ACC112 (cell line): ENCODE data around the gene CUEDC2.

Source experiments
- H2AFZ ChIP-seq: fragments of 200-600 bp; sonication (generic); one replicate; pipeline ENCODE4 v1.6.0; 2017; ENCODE audit warnings: antibody characterized with exemption, low read length; ENCODE audit not compliant: unreplicated experiment
- H3K27ac ChIP-seq: fragments of 200-600 bp; sonication (generic); 2 replicates; pipeline ENCODE4 v1.5.1; 2014; ENCODE audit warnings: low read depth, mild to moderate bottlenecking, antibody characterized with exemption, low read length, moderate library complexity
- H3K27me3 ChIP-seq: fragments of 200-600 bp; sonication (generic); 2 replicates; pipeline ENCODE4 v1.6.1; 2014; ENCODE audit warnings: mild to moderate bottlenecking, antibody characterized with exemption, low read length, moderate library complexity, mixed read lengths; ENCODE audit not compliant: insufficient read depth
- H3K36me3 ChIP-seq: fragments of 200-600 bp; sonication (generic); 2 replicates; pipeline ENCODE4 v1.6.1; 2016; ENCODE audit warnings: mild to moderate bottlenecking, antibody characterized with exemption, low read length, moderate library complexity, mixed read lengths; ENCODE audit not compliant: insufficient read depth
- H3K4me1 ChIP-seq: fragments of 200-600 bp; sonication (generic); one replicate; pipeline ENCODE4 v1.6.1; 2016; ENCODE audit warnings: low read length, mixed read lengths; ENCODE audit not compliant: insufficient read depth, unreplicated experiment, control insufficient read depth
- H3K4me3 ChIP-seq: fragments of 200-600 bp; sonication (generic); 2 replicates; pipeline ENCODE4 v1.5.1; 2014; ENCODE audit warnings: mild to moderate bottlenecking, low read depth, low read length
- H3K79me2 ChIP-seq: fragments of 200-600 bp; sonication (generic); one replicate; pipeline ENCODE4 v1.6.0; 2016; ENCODE audit warnings: low read length; ENCODE audit not compliant: control insufficient read depth, unreplicated experiment, insufficient read depth

The CUEDC2 gene

DNA sequence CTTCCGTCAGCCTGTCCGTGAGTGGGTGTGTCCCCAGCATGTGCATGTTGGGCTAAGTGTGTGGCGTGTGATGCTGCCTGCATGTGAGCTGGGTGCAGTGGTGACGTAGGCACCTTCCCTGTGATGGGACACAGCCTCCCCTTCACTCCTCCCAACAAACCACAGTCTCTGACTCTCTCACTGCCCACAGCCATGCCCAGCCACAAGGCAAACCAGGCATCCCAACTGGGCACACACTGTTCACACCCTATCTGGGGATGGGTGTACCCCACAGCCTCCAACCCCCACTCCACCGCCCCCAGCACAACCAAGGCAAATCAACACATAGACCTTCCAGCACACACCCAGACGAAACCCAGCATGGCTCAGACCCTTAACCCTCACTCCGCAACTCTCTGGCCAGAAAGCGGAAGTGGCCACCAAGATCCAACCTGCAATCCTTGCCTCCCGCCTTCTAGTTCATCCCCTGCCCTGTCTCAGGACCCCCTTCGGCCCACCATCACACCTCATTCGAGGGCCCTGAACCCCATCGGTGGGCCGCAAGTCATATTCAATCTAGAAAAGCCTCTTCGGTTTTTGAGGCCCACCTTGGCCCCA is 24.1 kb downstream of the CUEDC2 start:
- Histone ChIP-seq H3K79me2 (no peaks in the 10 kb centered on the region), H3K36me3 (no peaks in the 10 kb centered on the region), H3K27ac (no peak overlapping the region), H3K4me1 (peaks cover 20% of the 10 kb centered on the region), H3K27me3 (peaks cover 38% of the 10 kb centered on the region), H2AFZ (no peak overlapping the region), H3K4me3 (peak overlapping the region; percentile 78)

DNA sequence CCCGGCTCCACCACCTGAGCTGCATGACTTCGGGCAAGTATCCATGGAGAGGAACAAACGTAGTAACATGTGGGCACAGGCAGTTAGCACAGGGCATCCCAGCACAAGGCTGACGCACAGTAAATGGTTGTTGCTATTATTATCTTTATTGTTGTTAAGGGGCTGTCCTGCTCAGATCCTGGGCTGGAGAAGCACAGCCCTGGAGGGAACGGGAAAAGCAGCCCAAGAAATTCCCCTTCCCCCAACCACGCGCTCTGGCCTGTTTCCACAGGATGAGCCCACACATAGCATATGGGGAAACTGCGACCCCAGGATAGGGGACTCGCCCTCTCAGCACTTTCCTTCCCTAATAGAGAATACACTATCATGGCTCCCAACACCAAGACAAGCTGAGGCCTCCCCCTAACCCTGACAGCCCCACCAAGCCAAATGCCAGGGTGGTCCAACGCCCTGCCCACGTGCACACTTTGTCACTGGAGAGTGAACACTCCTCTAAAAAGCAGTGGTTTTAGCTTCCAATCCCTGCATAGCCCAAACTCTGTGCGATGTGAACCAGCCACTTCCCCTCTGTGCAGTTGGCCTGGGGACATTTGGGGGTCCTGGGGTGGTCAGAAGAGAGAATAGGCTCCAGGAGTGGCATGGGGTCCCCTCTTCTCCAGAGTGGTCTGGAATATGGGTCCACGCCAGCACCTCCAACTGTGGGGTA is 24.8 kb downstream of the CUEDC2 start:
- H3K27me3 ChIP-seq, result peaks cover 38% of the 10 kb centered on the region
- H3K27ac ChIP-seq, result no peak overlapping the region
- H3K4me1 ChIP-seq, result peaks cover 16% of the 10 kb centered on the region
- no peaks in the 10 kb centered on the region for H3K36me3 ChIP-seq
- H3K79me2 ChIP-seq, result no peaks in the 10 kb centered on the region
- no peak overlapping the region for H3K4me3 ChIP-seq
- no peak overlapping the region for H2AFZ ChIP-seq

DNA sequence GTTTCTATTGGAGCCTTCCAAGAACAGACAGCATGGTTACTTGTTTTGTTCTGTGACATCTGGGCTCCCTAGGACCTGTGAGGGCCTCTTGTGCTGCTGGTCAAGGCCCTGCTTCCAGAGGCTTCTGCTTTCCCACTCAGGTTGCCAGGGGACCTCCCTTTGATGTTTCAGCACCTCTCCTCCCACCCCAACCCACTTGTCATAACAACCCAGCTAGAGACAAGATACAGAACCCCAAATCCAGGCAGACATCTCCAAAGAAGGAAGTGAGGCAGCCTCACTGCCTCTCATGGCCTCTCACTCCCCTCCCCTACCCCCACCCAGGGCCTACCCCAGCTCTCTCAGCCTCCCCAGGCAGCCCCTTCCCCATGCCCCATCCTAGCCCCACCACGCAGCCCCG is 25.6 kb downstream of the CUEDC2 start:
- no peak overlapping the region for H2AFZ ChIP-seq
- H3K27ac ChIP-seq, result no peak overlapping the region
- no peaks in the 10 kb centered on the region for H3K79me2 ChIP-seq
- H3K36me3 ChIP-seq, result no peaks in the 10 kb centered on the region
- H3K4me3 ChIP-seq, result no peak overlapping the region
- H3K27me3 ChIP-seq, result peaks cover 38% of the 10 kb centered on the region
- peaks cover 20% of the 10 kb centered on the region for H3K4me1 ChIP-seq

- Histone ChIP-seq H3K79me2 (no peaks in the 10 kb centered on the region), H3K27ac (no peak overlapping the region), H3K4me1 (peaks cover 24% of the 10 kb centered on the region), H3K4me3 (no peak overlapping the region), H2AFZ (no peak overlapping the region), H3K36me3 (no peaks in the 10 kb centered on the region), H3K27me3 (peaks cover 27% of the 10 kb centered on the region)
These were observed 26.7 kb downstream of the CUEDC2 start for GRCh38 chr10:102405632-102406031.

- Histone ChIP-seq H3K4me1 (peaks cover 19% of the 10 kb centered on the region), H3K4me3 (no peak overlapping the region), H3K27me3 (peaks cover 22% of the 10 kb centered on the region), H3K79me2 (no peaks in the 10 kb centered on the region), H3K27ac (no peak overlapping the region), H3K36me3 (no peaks in the 10 kb centered on the region), H2AFZ (no peak overlapping the region)
These were observed 27.2 kb downstream of the CUEDC2 start for GRCh38 chr10:102405108-102405571.

DNA sequence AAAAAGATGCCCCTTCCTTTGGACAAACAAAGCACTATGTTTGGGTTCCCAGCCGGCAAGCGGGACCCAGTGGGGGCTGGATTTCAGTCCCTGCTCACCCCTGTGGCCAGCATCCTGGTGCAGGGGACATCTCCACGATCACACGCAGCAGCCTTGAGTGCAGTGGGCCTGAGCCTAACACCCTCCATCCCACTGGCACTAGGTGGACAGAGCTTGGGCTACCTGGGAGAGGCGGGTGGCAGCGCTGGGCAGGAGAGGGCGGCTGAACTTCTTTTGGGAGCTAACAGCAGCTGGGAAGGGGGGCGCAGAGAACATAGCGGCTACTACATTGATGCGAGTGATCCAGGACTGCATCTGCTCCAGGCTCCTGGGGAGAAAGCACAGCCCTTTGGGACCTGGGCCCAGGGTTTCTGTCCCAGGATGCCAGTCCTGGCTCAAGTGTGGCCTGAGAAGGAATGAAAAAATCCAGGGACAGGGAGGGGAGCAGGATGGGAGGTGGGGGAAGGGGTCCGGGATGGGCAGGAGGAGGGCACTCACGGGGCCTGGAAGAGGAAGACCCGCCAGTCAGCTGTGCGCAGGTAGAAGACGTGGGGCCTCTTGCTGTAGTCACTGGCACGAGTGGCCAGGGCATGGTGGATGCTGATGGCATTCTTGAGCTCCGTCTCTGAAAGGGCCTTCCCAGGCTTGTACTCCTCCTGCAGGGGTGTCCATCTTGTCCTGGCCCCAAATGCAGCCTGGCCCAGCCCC is 27.8 kb downstream of the CUEDC2 start:
- Histone ChIP-seq H3K36me3 (no peaks in the 10 kb centered on the region), H2AFZ (no peak overlapping the region), H3K79me2 (no peaks in the 10 kb centered on the region), H3K4me3 (no peak overlapping the region), H3K4me1 (peaks cover 15% of the 10 kb centered on the region), H3K27ac (no peak overlapping the region), H3K27me3 (peaks cover 16% of the 10 kb centered on the region)

DNA sequence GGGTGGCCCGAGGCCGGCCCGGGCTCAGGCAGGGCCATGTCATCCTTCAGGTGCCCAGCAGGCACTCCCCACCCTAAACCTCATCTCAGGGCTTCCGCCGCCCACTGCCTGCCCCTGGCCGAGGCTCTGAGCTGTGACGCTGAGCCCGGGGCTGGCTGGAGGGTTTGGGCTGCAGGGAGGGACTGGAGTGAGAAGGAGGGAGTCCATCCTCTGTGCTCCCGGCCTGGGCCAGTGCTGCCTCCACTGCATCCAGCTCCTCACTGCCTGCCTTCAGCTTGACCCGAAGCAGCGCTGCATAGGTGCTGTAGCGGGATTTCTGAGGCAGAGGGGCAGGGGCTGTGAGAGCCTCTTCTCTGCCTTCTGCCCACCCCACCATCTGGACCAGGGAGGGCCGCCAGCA is 29.3 kb downstream of the CUEDC2 start:
- Histone ChIP-seq H3K36me3 (no peaks in the 10 kb centered on the region), H2AFZ (no peak overlapping the region), H3K4me3 (no peak overlapping the region), H3K4me1 (peaks cover 11% of the 10 kb centered on the region), H3K27me3 (peaks cover 4% of the 10 kb centered on the region; the same call in 1 of the 2 replicates), H3K79me2 (no peaks in the 10 kb centered on the region), H3K27ac (no peak overlapping the region)

DNA sequence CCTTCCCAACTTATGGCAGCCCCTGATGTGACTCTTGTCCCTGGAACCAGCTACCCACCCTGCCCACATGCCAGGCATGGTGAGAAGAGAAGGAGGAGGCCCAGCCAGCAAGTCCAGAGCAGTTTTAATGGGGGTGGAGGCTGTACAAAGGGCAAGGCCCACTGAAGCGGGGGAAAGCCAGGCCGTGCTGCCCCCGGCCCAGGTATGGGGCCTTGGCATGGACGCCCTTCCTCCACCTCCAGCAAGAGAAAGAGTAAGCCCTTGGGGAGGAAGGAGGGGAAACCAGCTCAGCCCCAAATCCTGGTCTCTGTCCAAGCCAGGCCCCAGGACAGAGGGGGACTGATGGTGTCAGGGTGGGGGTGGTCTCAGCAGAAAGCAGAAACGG is 29.9 kb downstream of the CUEDC2 start:
- Histone ChIP-seq H3K4me1 (peaks cover 11% of the 10 kb centered on the region), H3K27ac (no peak overlapping the region), H2AFZ (no peak overlapping the region), H3K36me3 (no peaks in the 10 kb centered on the region), H3K4me3 (no peak overlapping the region), H3K27me3 (no peaks in the 10 kb centered on the region), H3K79me2 (no peaks in the 10 kb centered on the region)

- peaks cover 12% of the 10 kb centered on the region for H3K4me1 ChIP-seq
- H3K79me2 ChIP-seq, result no peaks in the 10 kb centered on the region
- no peak overlapping the region for H3K4me3 ChIP-seq
- H3K27me3 ChIP-seq, result no peaks in the 10 kb centered on the region
- H2AFZ ChIP-seq, result no peak overlapping the region
- no peaks in the 10 kb centered on the region for H3K36me3 ChIP-seq
- H3K27ac ChIP-seq, result no peak overlapping the region
These were observed 30.5 kb downstream of the CUEDC2 start for GRCh38 chr10:102401735-102402511.

DNA sequence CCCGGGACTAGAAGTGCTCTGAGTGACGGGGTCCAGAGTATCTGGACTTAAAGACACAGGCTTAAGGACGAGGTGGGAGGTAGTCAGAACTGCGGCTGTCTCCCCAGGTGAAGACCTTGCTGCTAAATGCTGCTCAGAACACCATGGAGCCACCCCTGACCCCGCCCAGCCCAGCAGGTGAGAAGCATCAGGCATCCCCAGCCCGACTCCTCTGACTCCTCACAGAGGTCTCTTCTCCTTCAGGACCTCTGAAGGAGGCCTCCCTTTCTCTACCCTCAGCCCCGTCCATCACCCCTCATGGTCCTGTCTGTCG is 31.1 kb downstream of the CUEDC2 start:
- Histone ChIP-seq H3K27me3 (no peaks in the 10 kb centered on the region), H3K36me3 (no peaks in the 10 kb centered on the region), H3K27ac (no peak overlapping the region), H3K4me3 (no peak overlapping the region), H3K4me1 (peaks cover 19% of the 10 kb centered on the region), H3K79me2 (peaks cover 5% of the 10 kb centered on the region), H2AFZ (no peak overlapping the region)
